Right atrium auricular region (tissue), 2 donors: ENCODE results near the gene CUEDC1. TPM values are rescaled to one million over a fixed set of nuclear protein-coding genes. Genes with fewer than 3 reads are reported as not detected.

ENCODE experiments used
- DNase-seq: peaks from one replicate; pipeline ENCODE4 v3.0.0-alpha.2; 2019; ENCODE audit warnings: low spot score
- H3K27ac ChIP-seq, 2 donors: fragments of 200-600 bp; sonication (generic); 1 replicate in 1 of 2; 2 replicates in 1 of 2; pipeline ENCODE4 v1.5.1; 2016 to 2019
- H3K27me3 ChIP-seq, 2 donors: fragments of 200-600 bp; sonication (generic); one replicate each; pipeline versions ENCODE4 v1.5.1 to v1.6.0; 2017 to 2019
- H3K36me3 ChIP-seq: fragments of 200-600 bp; sonication (generic); one replicate; pipeline ENCODE4 v1.5.1; 2016
- H3K4me1 ChIP-seq, 2 donors: fragments of 200-600 bp; sonication (generic); one replicate each; pipeline versions ENCODE4 v1.5.1 to v1.6.0; 2017 to 2019
- H3K4me3 ChIP-seq, 2 donors: fragments of 200-600 bp; sonication (generic); 1 replicate in 1 of 2; 2 replicates in 1 of 2; pipeline ENCODE4 v1.5.1; 2017 to 2019; ENCODE audit warnings: mild to moderate bottlenecking in 1 of 2, moderate library complexity in 1 of 2
- H3K9me3 ChIP-seq, 2 donors: fragments of 200-600 bp; sonication (generic); one replicate each; pipeline ENCODE4 v1.5.1; 2019
- total RNA-seq, 2 donors: library from RNA; depleted of rRNA; stranded (reverse); fragments of >200 nt; gene quantifications; one replicate each; pipeline ENCODE4 v1.1.0, GENCODE V29; 2016
- TF ChIP-seq, protein P1 (sequence below), 2 donors: fragments of 200-600 bp; sonication (generic); IDR thresholded peaks; one replicate each; pipeline ENCODE4 v1.5.1; 2019; ENCODE audit warnings: antibody characterized with exemption in 2 of 2

Gene CUEDC1
- total RNA-seq, 2 donors from 2014 or later: 32.5 to 33.3 TPM

DNA sequence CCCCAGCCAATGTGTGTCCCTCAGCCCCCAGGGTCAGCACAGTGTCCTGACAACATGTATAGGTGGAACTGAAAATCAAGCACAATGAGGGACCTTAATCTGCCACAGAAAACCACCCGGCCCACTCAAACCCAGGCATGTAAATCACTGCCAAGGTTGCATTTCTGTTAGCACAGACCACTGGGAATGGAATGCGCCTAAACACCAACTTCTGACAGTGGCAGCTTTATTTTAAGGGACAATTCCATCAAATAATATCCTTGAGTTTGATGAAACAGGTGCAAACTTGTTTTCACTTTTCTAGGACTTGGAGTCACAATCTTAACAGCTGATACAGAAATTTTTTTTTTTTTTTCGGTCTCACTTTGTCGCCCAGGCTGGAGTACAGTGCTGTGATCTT, 68.1 kb downstream of the CUEDC1 start:
- peaks cover 0 to 41% of the 10 kb centered on the region in 2 donors for H3K4me1 ChIP-seq
- DNase-seq: no peak
- no peak overlapping the region for H3K27ac ChIP-seq
- H3K4me3 ChIP-seq: no peak overlapping the region
- TF ChIP-seq, protein P1, sequence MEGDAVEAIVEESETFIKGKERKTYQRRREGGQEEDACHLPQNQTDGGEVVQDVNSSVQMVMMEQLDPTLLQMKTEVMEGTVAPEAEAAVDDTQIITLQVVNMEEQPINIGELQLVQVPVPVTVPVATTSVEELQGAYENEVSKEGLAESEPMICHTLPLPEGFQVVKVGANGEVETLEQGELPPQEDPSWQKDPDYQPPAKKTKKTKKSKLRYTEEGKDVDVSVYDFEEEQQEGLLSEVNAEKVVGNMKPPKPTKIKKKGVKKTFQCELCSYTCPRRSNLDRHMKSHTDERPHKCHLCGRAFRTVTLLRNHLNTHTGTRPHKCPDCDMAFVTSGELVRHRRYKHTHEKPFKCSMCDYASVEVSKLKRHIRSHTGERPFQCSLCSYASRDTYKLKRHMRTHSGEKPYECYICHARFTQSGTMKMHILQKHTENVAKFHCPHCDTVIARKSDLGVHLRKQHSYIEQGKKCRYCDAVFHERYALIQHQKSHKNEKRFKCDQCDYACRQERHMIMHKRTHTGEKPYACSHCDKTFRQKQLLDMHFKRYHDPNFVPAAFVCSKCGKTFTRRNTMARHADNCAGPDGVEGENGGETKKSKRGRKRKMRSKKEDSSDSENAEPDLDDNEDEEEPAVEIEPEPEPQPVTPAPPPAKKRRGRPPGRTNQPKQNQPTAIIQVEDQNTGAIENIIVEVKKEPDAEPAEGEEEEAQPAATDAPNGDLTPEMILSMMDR (IDR thresholded peaks at IDR 0.05): no peak
- no peaks in the 10 kb centered on the region for H3K27me3 ChIP-seq
- H3K36me3 ChIP-seq: peaks cover 11% of the 10 kb centered on the region
- no peaks in the 10 kb centered on the region for H3K9me3 ChIP-seq

DNA sequence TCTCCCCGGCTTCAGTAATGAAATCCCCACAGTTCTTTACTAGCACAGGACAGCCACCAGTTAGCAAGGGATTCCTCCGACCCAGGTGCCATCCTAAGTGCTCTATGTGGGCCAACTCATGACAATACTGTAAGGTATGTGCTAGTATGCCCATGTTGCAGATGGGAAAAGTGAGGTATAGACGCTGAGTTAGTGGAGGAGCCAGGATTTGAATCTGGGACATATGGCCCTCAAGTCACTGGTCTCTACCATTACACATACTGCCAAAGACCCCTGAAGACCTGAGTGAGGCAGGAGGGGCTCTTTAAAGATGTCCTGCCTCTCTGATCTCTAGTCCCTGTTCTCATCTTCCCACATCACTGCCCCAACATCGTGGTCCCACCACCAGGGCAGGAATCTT, 69.2 kb downstream of the CUEDC1 start:
- Histone ChIP-seq H3K4me1 (peaks cover 0 to 41% of the 10 kb centered on the region in 2 donors), H3K27ac (no peak overlapping the region), H3K36me3 (peaks cover 11% of the 10 kb centered on the region), H3K27me3 (no peaks in the 10 kb centered on the region), H3K9me3 (no peaks in the 10 kb centered on the region), H3K4me3 (no peak overlapping the region)
- TF ChIP-seq, protein P1 (IDR thresholded peaks at IDR 0.05): no peak
- no peak for DNase-seq

- TF ChIP-seq, protein P1 (IDR thresholded peaks at IDR 0.05): no peak
- DNase-seq: no peak
- Histone ChIP-seq H3K4me1 (peaks cover 0 to 41% of the 10 kb centered on the region in 2 donors), H3K27me3 (no peaks in the 10 kb centered on the region), H3K9me3 (no peaks in the 10 kb centered on the region), H3K27ac (no peak overlapping the region), H3K36me3 (peaks cover 11% of the 10 kb centered on the region), H3K4me3 (no peak overlapping the region)
Measured at GRCh38 chr17:57885148-57885915, 69.9 kb downstream of the CUEDC1 start.

DNA sequence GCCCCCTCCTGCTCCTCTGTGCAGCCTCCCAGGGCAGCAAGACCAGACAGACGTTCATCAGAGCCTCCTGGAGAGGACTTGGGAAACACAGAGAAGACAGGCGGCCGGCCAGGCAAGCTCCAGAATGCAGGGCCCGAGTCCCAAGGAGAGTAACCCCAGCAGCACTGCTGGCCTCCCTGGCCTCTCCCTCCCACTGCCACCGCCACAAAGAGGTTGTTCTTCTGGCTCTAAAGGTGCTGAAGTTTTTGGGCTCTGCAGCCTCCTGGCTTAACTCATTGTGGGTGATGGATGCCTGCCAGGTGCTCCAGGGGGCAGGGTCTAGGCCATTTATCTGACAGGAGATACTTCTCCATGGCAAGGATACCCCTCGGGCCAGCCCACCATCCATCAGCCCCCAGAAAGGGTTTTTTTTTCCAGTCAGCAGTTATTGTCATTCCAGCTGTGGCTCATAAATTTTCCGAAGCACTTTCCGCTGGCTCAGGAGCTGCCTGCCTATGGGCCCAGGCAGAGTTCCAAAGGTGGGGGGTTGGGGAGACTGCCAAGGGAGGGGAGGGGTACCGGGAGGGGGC, 73.3 kb downstream of the CUEDC1 start:
- no peaks in the 10 kb centered on the region for H3K9me3 ChIP-seq
- DNase-seq: no peak
- TF ChIP-seq, protein P1 (IDR thresholded peaks at IDR 0.05): no peak
- no peak overlapping the region for H3K4me3 ChIP-seq
- peaks cover 28% of the 10 kb centered on the region for H3K36me3 ChIP-seq
- peaks cover 0 to 44% of the 10 kb centered on the region in 2 donors for H3K4me1 ChIP-seq
- no peaks in the 10 kb centered on the region for H3K27me3 ChIP-seq
- H3K27ac ChIP-seq: peak overlapping the region; percentile 44 to 57

- no peaks in the 10 kb centered on the region for H3K9me3 ChIP-seq
- DNase-seq: no peak
- peaks cover 29% of the 10 kb centered on the region for H3K36me3 ChIP-seq
- H3K4me3 ChIP-seq: no peak overlapping the region
- TF ChIP-seq, protein P1 (IDR thresholded peaks at IDR 0.05): no peak
- H3K27me3 ChIP-seq: no peaks in the 10 kb centered on the region
- peaks cover 0 to 51% of the 10 kb centered on the region in 2 donors for H3K4me1 ChIP-seq
- H3K27ac ChIP-seq: peak overlapping the region; percentile 44 to 57
Measured at GRCh38 chr17:57881143-57881542, 74.1 kb downstream of the CUEDC1 start.
